IMR-90 (cell line): ENCODE measurements around the gene TPI1. TPM values are rescaled to one million over a fixed set of nuclear protein-coding genes. Genes with fewer than 3 reads are reported as not detected.

Experiments used
- ATAC-seq: fragments of 200-7000 bp; cut with Tn5 transposase; 2 replicates; pipeline ENCODE4 v1.9.1; 2020; ENCODE audit warnings: low read depth, mild to moderate bottlenecking, moderate library complexity
- BruUV-seq: library from RNA; stranded (reverse); fragments of 400-500 nt; replicated peaks from 2 replicates; lab custom pipeline; 2021; lab: Mats Ljungman, UMichigan
- CTCF ChIA-PET: fragments of 300-600 bp; formaldehyde crosslinking; extraction: SDS; loops from one replicate; lab custom pipeline; 2021; ENCODE audit warnings: antibody characterized with exemption; lab: Yijun Ruan, JAX
- POLR2A ChIA-PET: fragments of 300-600 bp; sonication (Branson Sonifier 250); formaldehyde crosslinking; loops from one replicate; lab custom pipeline; 2022; ENCODE audit warnings: antibody characterized with exemption; ENCODE audit not compliant: unreplicated experiment; lab: Charles Lee
- DNase-seq: peaks from one replicate; pipeline ENCODE4 v3.0.0; 2013
- H2AFZ ChIP-seq: replicated peaks from 2 replicates; pipeline ENCODE3; 2013; ENCODE audit warnings: low read length, mild to moderate bottlenecking; ENCODE audit not compliant: poor library complexity
- H2AK5ac ChIP-seq: 2 replicates; pipeline ENCODE4 v1.6.1; 2013; ENCODE audit warnings: low read depth, low read length, inconsistent platforms
- H2AK9ac ChIP-seq: replicated peaks from 2 replicates; pipeline ENCODE3; 2013; ENCODE audit warnings: mild to moderate bottlenecking, low read depth, low read length, moderate library complexity; ENCODE audit not compliant: poor library complexity
- H2BK120ac ChIP-seq: 2 replicates; pipeline ENCODE4 v1.6.1; 2013; ENCODE audit warnings: low read depth, low read length, inconsistent platforms
- H2BK15ac ChIP-seq: 3 replicates; pipeline ENCODE4 v1.6.1; 2013; ENCODE audit warnings: low read depth, low read length, inconsistent platforms
- H2BK20ac ChIP-seq: 2 replicates; pipeline ENCODE4 v1.6.1; 2013; ENCODE audit warnings: low read depth, mild to moderate bottlenecking, inconsistent platforms, low read length, moderate library complexity
- H2BK5ac ChIP-seq: 2 replicates; pipeline ENCODE4 v1.6.1; 2013; ENCODE audit warnings: mild to moderate bottlenecking, low read depth, low read length, inconsistent platforms; ENCODE audit not compliant: poor library complexity, severe bottlenecking
- H3K14ac ChIP-seq: replicated peaks from 2 replicates; pipeline ENCODE4 v1.6.1; 2013; ENCODE audit warnings: low read depth, low read length, inconsistent platforms
- H3K18ac ChIP-seq: 2 replicates; pipeline ENCODE4 v1.6.1; 2013; ENCODE audit warnings: low read depth, low read length, control low read depth
- H3K23ac ChIP-seq: 2 replicates; pipeline ENCODE4 v1.6.1; 2013; ENCODE audit warnings: low read depth, low read length, inconsistent platforms
- H3K27ac ChIP-seq: 2 replicates; pipeline ENCODE4 v1.5.1; 2013; ENCODE audit warnings: mild to moderate bottlenecking, control low read depth, low read length; ENCODE audit not compliant: insufficient read depth
- H3K27me3 ChIP-seq: 2 replicates; pipeline ENCODE4 v1.6.1; 2013; ENCODE audit warnings: low read length; ENCODE audit not compliant: control insufficient read depth, insufficient read depth
- H3K36me3 ChIP-seq: 2 replicates; pipeline ENCODE4 v1.6.1; 2013; ENCODE audit warnings: low read length, mixed read lengths; ENCODE audit not compliant: control insufficient read depth, insufficient read depth
- H3K4ac ChIP-seq: 2 replicates; pipeline ENCODE4 v1.6.1; 2013; ENCODE audit warnings: low read depth, low read length, inconsistent platforms
- H3K4me1 ChIP-seq: 2 replicates; pipeline ENCODE4 v1.6.1; 2013; ENCODE audit warnings: low read length, mixed read lengths; ENCODE audit not compliant: control insufficient read depth, insufficient read depth
- H3K4me2 ChIP-seq: 2 replicates; pipeline ENCODE4 v1.6.1; 2013; ENCODE audit warnings: low read depth, mild to moderate bottlenecking, control low read depth, low read length, moderate library complexity
- H3K4me3 ChIP-seq: 2 replicates; pipeline ENCODE4 v1.5.1; 2013; ENCODE audit warnings: low read depth, mild to moderate bottlenecking, control low read depth, low read length, moderate library complexity; ENCODE audit not compliant: insufficient read depth
- H3K56ac ChIP-seq: 2 replicates; pipeline ENCODE4 v1.6.1; 2013; ENCODE audit warnings: low read length, inconsistent platforms; ENCODE audit not compliant: insufficient read depth; ENCODE audit errors: extremely low read depth
- H3K79me1 ChIP-seq, 2 experiments: 2 replicates each; pipeline ENCODE4 v1.6.1; 2013; ENCODE audit warnings: low read length in 2 of 2, inconsistent platforms in 1 of 2, low read depth in 1 of 2
- H3K9ac ChIP-seq: 2 replicates; pipeline ENCODE4 v1.6.1; 2013; ENCODE audit warnings: low read depth, low read length, control low read depth
- H3K9me1 ChIP-seq: 2 replicates; pipeline ENCODE4 v1.6.1; 2013; ENCODE audit warnings: low read length, inconsistent platforms; ENCODE audit not compliant: insufficient read depth
- H3K9me3 ChIP-seq: 2 replicates; pipeline ENCODE4 v1.6.1; 2013; ENCODE audit warnings: low read length; ENCODE audit not compliant: control insufficient read depth, insufficient read depth
- H4K20me1 ChIP-seq: 2 replicates; pipeline ENCODE4 v1.6.1; 2013; ENCODE audit warnings: low read length, inconsistent platforms; ENCODE audit not compliant: insufficient read depth
- H4K5ac ChIP-seq: 2 replicates; pipeline ENCODE4 v1.6.1; 2013; ENCODE audit warnings: mild to moderate bottlenecking, low read depth, low read length, control low read depth
- H4K8ac ChIP-seq, 2 experiments: 2 replicates each; pipeline ENCODE4 v1.6.1; 2013; ENCODE audit warnings: low read depth in 2 of 2, low read length in 2 of 2, control low read depth in 1 of 2, inconsistent platforms in 1 of 2
- H4K91ac ChIP-seq: 2 replicates; pipeline ENCODE4 v1.6.1; 2013; ENCODE audit warnings: low read depth, low read length, inconsistent platforms; ENCODE audit not compliant: insufficient read depth
- BHLHE40 ChIP-seq: fragments of 150-350 bp; IDR thresholded peaks from 2 replicates; pipeline ENCODE4 v1.6.1; 2016; ENCODE audit warnings: mild to moderate bottlenecking, low read depth, low read length
- WGBS, 2 experiments: methylation state at CpG; one replicate each; pipeline versions ENCODE4 v1.1.5 to v1.1.7; 2013; ENCODE audit warnings: missing lambda C conversion rate in 2 of 2; ENCODE audit not compliant: insufficient read length in 1 of 2; ENCODE audit errors: extremely low coverage in 2 of 2; 5-methylcytosine and 5-hydroxymethylcytosine counted together
- dilution Hi-C: fragments of 300-500 bp; cut with HindIII; formaldehyde crosslinking; loops from one replicate; pipeline ENCODE4 v1.14.3; 2018; ENCODE audit warnings: low sequenced_read_pairs; ENCODE audit not compliant: unreplicated experiment
- in situ Hi-C: fragments of 300-500 bp; cut with MboI; formaldehyde crosslinking; loops from 3 replicates; pipeline ENCODE4 v1.14.3; 2019; ENCODE audit warnings: low sequenced_read_pairs, inconsistent platforms, mixed read lengths
- intact Hi-C: fragments of 100-400 bp; cut with micrococcal nuclease; formaldehyde crosslinking; loops from 2 replicates; pipeline ENCODE4 v1.10.0; 2022
- polyA plus RNA-seq, 3 experiments: library from polyadenylated mRNA; depleted of rRNA; stranded (reverse); fragments of >200 nt; gene quantifications; 2 replicates each; pipeline ENCODE4 v1.2.3, GENCODE V29; 2012; ENCODE audit warnings: low replicate concordance in 1 of 3
- total RNA-seq: library from RNA; depleted of rRNA; stranded (reverse); fragments of >200 nt; gene quantifications from 2 replicates; pipeline ENCODE4 v1.2.3, GENCODE V29; 2012

The TPI1 gene
- total and polyA plus RNA-seq, 2 of the 4 experiments (the other 2 are of a cell fraction) = 1,995 to 2,176 TPM

- Histone ChIP-seq H4K5ac (no peak overlapping the region), H4K20me1 (no peaks in the 10 kb centered on the region), H2BK15ac (no peak overlapping the region), H3K79me1 (peaks cover 5 to 17% of the 10 kb centered on the region in 2 experiments; a peak in 3 of 4 replicates), H2BK20ac (no peak overlapping the region), H3K9me3 (no peaks in the 10 kb centered on the region), H3K36me3 (peaks cover 17% of the 10 kb centered on the region), H4K8ac (no peak overlapping the region), H2BK120ac (no peak overlapping the region), H4K91ac (no peak overlapping the region), H2AK5ac (no peak overlapping the region), H3K4ac (no peak overlapping the region), H3K18ac (no peak overlapping the region), H3K14ac (no peak overlapping the region), H3K56ac (no peak overlapping the region), H3K9me1 (0 out of 2 replicates have a peak, but pooled peaks cover 12% of the 10 kb centered on the region), H3K27ac (no peak overlapping the region), H3K4me3 (no peak overlapping the region), H3K4me2 (no peak overlapping the region), H2AFZ (no peak overlapping the region), H2AK9ac (no peak overlapping the region), H3K23ac (no peak overlapping the region), H2BK5ac (no peak overlapping the region), H3K4me1 (peaks cover 2% of the 10 kb centered on the region; the same call in 1 of the 2 replicates), H3K27me3 (no peaks in the 10 kb centered on the region), H3K9ac (no peak overlapping the region)
- dilution Hi-C loops (no loop called here), in situ Hi-C loops (no loop called here), intact Hi-C loops (no loop called here)
- ATAC-seq (no peak), DNase-seq (no peak)
- no peak for TF ChIP-seq BHLHE40
- 90% methylated on average over 2 of the region's 8 CpGs; no CpG with 5 or more reads in 1 of the 2 experiments for WGBS, 2 experiments
- no TSS peak for BruUV-seq
- POLR2A ChIA-PET = no interaction called here
- CTCF ChIA-PET = no interaction called here
Observed at GRCh38 chr12:6887460-6887859, 20.1 kb downstream of the TPI1 start.
